H9 (cell line): ENCODE measurements around the gene ZBED2. TPM values are rescaled to one million over a fixed set of nuclear protein-coding genes. Genes with fewer than 3 reads are reported as not detected.

Experiments
- DNase-seq: peaks from one replicate; pipeline ENCODE4 v3.0.0-alpha.2; 2017
- H2AFZ ChIP-seq: one replicate; pipeline ENCODE4 v1.6.1; 2013; ENCODE audit warnings: mild to moderate bottlenecking, low read length, control low read depth, moderate library complexity
- H2AK5ac ChIP-seq: 2 replicates; pipeline ENCODE4 v1.6.1; 2013; ENCODE audit warnings: low read length, control low read depth, mixed read lengths; ENCODE audit not compliant: insufficient read length
- H2BK120ac ChIP-seq: one replicate; pipeline ENCODE4 v1.6.1; 2013; ENCODE audit warnings: low read depth, mild to moderate bottlenecking, low read length, control low read depth, inconsistent platforms; ENCODE audit not compliant: poor library complexity, severe bottlenecking
- H2BK12ac ChIP-seq: 2 replicates; pipeline ENCODE4 v1.6.1; 2013; ENCODE audit warnings: low read length, control low read depth, mixed read lengths, low read depth; ENCODE audit not compliant: insufficient read length
- H2BK15ac ChIP-seq: 2 replicates; pipeline ENCODE4 v1.6.1; 2013; ENCODE audit warnings: low read depth, low read length, control low read depth
- H2BK20ac ChIP-seq: one replicate; pipeline ENCODE4 v1.6.1; 2013; ENCODE audit warnings: low read depth, mild to moderate bottlenecking, low read length, control low read depth, inconsistent platforms; ENCODE audit not compliant: poor library complexity, severe bottlenecking
- H2BK5ac ChIP-seq: 2 replicates; pipeline ENCODE4 v1.6.1; 2013; ENCODE audit warnings: low read length, control low read depth, mixed read lengths; ENCODE audit not compliant: insufficient read length
- H3K14ac ChIP-seq: 2 replicates; pipeline ENCODE4 v1.6.1; 2013; ENCODE audit warnings: low read length, control low read depth; ENCODE audit not compliant: insufficient read depth
- H3K18ac ChIP-seq: 2 replicates; pipeline ENCODE4 v1.6.1; 2013; ENCODE audit warnings: low read depth, mild to moderate bottlenecking, mixed read lengths, low read length, control low read depth; ENCODE audit not compliant: insufficient read length
- H3K23ac ChIP-seq: 2 replicates; pipeline ENCODE4 v1.6.1; 2013; ENCODE audit warnings: low read length, control low read depth, mixed read lengths, low read depth; ENCODE audit not compliant: insufficient read length
- H3K23me2 ChIP-seq: 2 replicates; pipeline ENCODE4 v1.6.1; 2013; ENCODE audit warnings: low read depth, mild to moderate bottlenecking, mixed read lengths, low read length, control low read depth; ENCODE audit not compliant: insufficient read length, poor library complexity, severe bottlenecking
- H3K27ac ChIP-seq: 2 replicates; pipeline ENCODE4 v1.5.1; 2013; ENCODE audit warnings: low read length, control low read depth, mixed read lengths, low read depth; ENCODE audit not compliant: insufficient read length
- H3K27me3 ChIP-seq: 2 replicates; pipeline ENCODE4 v1.6.1; 2013; ENCODE audit warnings: low read length, control low read depth, inconsistent platforms; ENCODE audit not compliant: insufficient read depth
- H3K4ac ChIP-seq: 2 replicates; pipeline ENCODE4 v1.6.1; 2013; ENCODE audit warnings: low read depth, mild to moderate bottlenecking, control low read depth, inconsistent platforms, low read length, moderate library complexity
- H3K4me1 ChIP-seq: 2 replicates; pipeline ENCODE4 v1.6.1; 2013; ENCODE audit warnings: low read length, control low read depth, inconsistent platforms; ENCODE audit not compliant: insufficient read depth
- H3K4me2 ChIP-seq: 2 replicates; pipeline ENCODE4 v1.6.1; 2013; ENCODE audit warnings: low read length, control low read depth, mixed read lengths; ENCODE audit not compliant: insufficient read length, insufficient read depth
- H3K56ac ChIP-seq: 2 replicates; pipeline ENCODE4 v1.6.1; 2013; ENCODE audit warnings: low read depth, mild to moderate bottlenecking, mixed read lengths, low read length, control low read depth; ENCODE audit not compliant: insufficient read length
- H3K79me1 ChIP-seq: 2 replicates; pipeline ENCODE4 v1.6.1; 2013; ENCODE audit warnings: low read depth, mild to moderate bottlenecking, moderate library complexity, low read length, control low read depth, inconsistent platforms; ENCODE audit not compliant: insufficient read depth, poor library complexity, severe bottlenecking
- H3K79me2 ChIP-seq: 2 replicates; pipeline ENCODE4 v1.6.1; 2013; ENCODE audit warnings: low read length, control low read depth, inconsistent platforms; ENCODE audit not compliant: insufficient read depth
- H3K9ac ChIP-seq: 2 replicates; pipeline ENCODE4 v1.6.1; 2013; ENCODE audit warnings: low read length, control low read depth, mixed read lengths; ENCODE audit not compliant: insufficient read length; ENCODE audit errors: extremely low read depth
- H3K9me3 ChIP-seq: one replicate; pipeline ENCODE4 v1.6.1; 2013; ENCODE audit warnings: low read depth, low read length, inconsistent platforms; ENCODE audit not compliant: control insufficient read depth
- H3T11ph ChIP-seq: one replicate; pipeline ENCODE4 v1.6.1; 2013; ENCODE audit warnings: mild to moderate bottlenecking, low read length, control low read depth, inconsistent platforms
- H4K20me1 ChIP-seq: one replicate; pipeline ENCODE4 v1.6.1; 2013; ENCODE audit not compliant: control insufficient read depth, insufficient read length, insufficient read depth
- H4K5ac ChIP-seq: 2 replicates; pipeline ENCODE4 v1.6.1; 2013; ENCODE audit warnings: low read depth, mild to moderate bottlenecking, mixed read lengths, low read length, control low read depth; ENCODE audit not compliant: insufficient read length
- H4K8ac ChIP-seq: replicated peaks from 2 replicates; pipeline ENCODE4 v1.6.1; 2013; ENCODE audit warnings: low read length, control low read depth, mixed read lengths, low read depth; ENCODE audit not compliant: insufficient read length
- H4K91ac ChIP-seq: 2 replicates; pipeline ENCODE4 v1.6.1; 2013; ENCODE audit warnings: low read depth, mild to moderate bottlenecking, moderate library complexity, mixed read lengths, low read length, control low read depth; ENCODE audit not compliant: insufficient read length
- H3K27ac Mint-ChIP-seq, 3 experiments: 2 replicates in 2 of 3; 3 replicates in 1 of 3; pipeline ENCODE4 v1.8.0; 2020 to 2021; ENCODE audit warnings: mixed read lengths in 3 of 3, mild to moderate bottlenecking in 1 of 3, moderate library complexity in 1 of 3
- H3K27me3 Mint-ChIP-seq: 2 replicates; pipeline ENCODE4 v1.8.0; 2021; ENCODE audit warnings: low read depth, mild to moderate bottlenecking, moderate library complexity, mixed read lengths
- H3K36me3 Mint-ChIP-seq, 3 experiments: 2 replicates in 2 of 3; 3 replicates in 1 of 3; pipeline ENCODE4 v1.8.0; 2020 to 2021; ENCODE audit warnings: low read depth in 3 of 3, mixed read lengths in 3 of 3; ENCODE audit not compliant: insufficient read depth in 1 of 3
- H3K4me1 Mint-ChIP-seq, 2 experiments: 2 replicates each; pipeline ENCODE4 v1.8.0; 2020; ENCODE audit warnings: mixed read lengths in 2 of 2
- H3K4me3 Mint-ChIP-seq, 2 experiments: 2 replicates in 1 of 2; 3 replicates in 1 of 2; pipeline ENCODE4 v1.8.0; 2020 to 2021; ENCODE audit warnings: mild to moderate bottlenecking in 2 of 2, mixed read lengths in 2 of 2, moderate library complexity in 1 of 2
- H3K9me3 Mint-ChIP-seq, 2 experiments: 2 replicates in 1 of 2; 3 replicates in 1 of 2; pipeline ENCODE4 v1.8.0; 2020; ENCODE audit warnings: mild to moderate bottlenecking in 2 of 2, mixed read lengths in 2 of 2, moderate library complexity in 1 of 2
- WGBS: extraction: QIAGEN DNeasy Blood & Tissue Kit; methylation state at CpG from one replicate; pipeline ENCODE4 v1.1.7; 2013; ENCODE audit warnings: missing lambda C conversion rate, low lambda C conversion rate, mixed read lengths; ENCODE audit not compliant: insufficient read length; ENCODE audit errors: extremely low coverage; 5-methylcytosine and 5-hydroxymethylcytosine counted together
- total RNA-seq: library from RNA; stranded (reverse); gene quantifications from 2 replicates; pipeline ENCODE4 v1.2.1, GENCODE V29; 2021
- TF ChIP-seq, protein P1 (sequence below): fragments of 200-600 bp; sonication (generic); conservative IDR thresholded peaks from 3 replicates; pipeline ENCODE4 v1.8.0; 2021; ENCODE audit warnings: antibody characterized with exemption, mild to moderate bottlenecking

Gene ZBED2
- total RNA-seq, 1 experiment from 2014 or later: not detected

DNA sequence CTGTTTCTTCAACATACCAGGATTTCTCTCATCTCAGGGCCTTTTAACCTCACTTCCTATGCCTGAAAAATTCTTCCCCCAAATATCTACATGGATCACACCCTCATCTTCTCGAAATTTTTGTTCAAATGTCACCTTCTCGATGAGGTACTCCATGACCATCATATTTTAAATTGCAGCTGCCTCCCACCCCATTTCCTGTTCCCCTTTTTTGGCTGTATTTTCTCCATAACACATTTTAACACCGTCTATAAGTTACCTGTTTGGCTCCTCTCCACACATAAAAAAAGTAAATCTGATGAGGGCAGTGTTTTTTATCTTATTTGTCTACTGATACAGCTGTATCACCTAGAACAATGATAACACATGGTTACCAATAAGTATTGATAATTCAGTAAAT, 20.7 kb upstream of the ZBED2 start:
- no peaks in the 10 kb centered on the region for H3K27me3 ChIP-seq
- Mint-ChIP-seq H3K4me3 (no peak overlapping the region), H3K36me3 (peaks cover 0 to 9% (median 3%) of the 10 kb centered on the region in 3 experiments; a peak in 5 of 7 replicates), H3K4me1 (no peaks in the 10 kb centered on the region), H3K27ac (no peak overlapping the region), H3K9me3 (peaks cover 11 to 16% of the 10 kb centered on the region in 2 experiments), H3K27me3 (no peaks in the 10 kb centered on the region)
- H2AFZ ChIP-seq: no peak overlapping the region
- H3T11ph ChIP-seq: no peak overlapping the region
- H3K4ac ChIP-seq: no peak overlapping the region
- no peak overlapping the region for H2BK5ac ChIP-seq
- no peak overlapping the region for H2BK20ac ChIP-seq
- H2BK120ac ChIP-seq: no peak overlapping the region
- no peak overlapping the region for H3K27ac ChIP-seq
- H3K14ac ChIP-seq: no peak overlapping the region
- TF ChIP-seq, protein P1, sequence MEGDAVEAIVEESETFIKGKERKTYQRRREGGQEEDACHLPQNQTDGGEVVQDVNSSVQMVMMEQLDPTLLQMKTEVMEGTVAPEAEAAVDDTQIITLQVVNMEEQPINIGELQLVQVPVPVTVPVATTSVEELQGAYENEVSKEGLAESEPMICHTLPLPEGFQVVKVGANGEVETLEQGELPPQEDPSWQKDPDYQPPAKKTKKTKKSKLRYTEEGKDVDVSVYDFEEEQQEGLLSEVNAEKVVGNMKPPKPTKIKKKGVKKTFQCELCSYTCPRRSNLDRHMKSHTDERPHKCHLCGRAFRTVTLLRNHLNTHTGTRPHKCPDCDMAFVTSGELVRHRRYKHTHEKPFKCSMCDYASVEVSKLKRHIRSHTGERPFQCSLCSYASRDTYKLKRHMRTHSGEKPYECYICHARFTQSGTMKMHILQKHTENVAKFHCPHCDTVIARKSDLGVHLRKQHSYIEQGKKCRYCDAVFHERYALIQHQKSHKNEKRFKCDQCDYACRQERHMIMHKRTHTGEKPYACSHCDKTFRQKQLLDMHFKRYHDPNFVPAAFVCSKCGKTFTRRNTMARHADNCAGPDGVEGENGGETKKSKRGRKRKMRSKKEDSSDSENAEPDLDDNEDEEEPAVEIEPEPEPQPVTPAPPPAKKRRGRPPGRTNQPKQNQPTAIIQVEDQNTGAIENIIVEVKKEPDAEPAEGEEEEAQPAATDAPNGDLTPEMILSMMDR: no peak
- no peak overlapping the region for H3K56ac ChIP-seq
- no peaks in the 10 kb centered on the region for H3K23me2 ChIP-seq
- no peaks in the 10 kb centered on the region for H3K79me1 ChIP-seq
- no peaks in the 10 kb centered on the region for H4K20me1 ChIP-seq
- no peak overlapping the region for H2BK12ac ChIP-seq
- no peak overlapping the region for H2AK5ac ChIP-seq
- no peak overlapping the region for H4K8ac ChIP-seq
- no peak overlapping the region for H3K9ac ChIP-seq
- WGBS: no CpG with 5 or more reads among the region's 3 CpGs
- no peak overlapping the region for H3K4me2 ChIP-seq
- no peak overlapping the region for H3K23ac ChIP-seq
- no peak overlapping the region for H2BK15ac ChIP-seq
- no peaks in the 10 kb centered on the region for H3K4me1 ChIP-seq
- no peak overlapping the region for H3K18ac ChIP-seq
- H3K9me3 ChIP-seq: no peaks in the 10 kb centered on the region
- H4K91ac ChIP-seq: no peak overlapping the region
- H4K5ac ChIP-seq: no peak overlapping the region
- H3K79me2 ChIP-seq: no peaks in the 10 kb centered on the region
- no peak for DNase-seq
